Stimulated activated CD8-positive, alpha-beta memory T cell treated with anti-CD3 and anti-CD28 coated beads, Interleukin-4, amount 100 ng/mL, for 24 hours (primary cell): Measurements from ENCODE around the gene ROR2.

ENCODE experiments used
- DNase-seq: peaks from one replicate; pipeline ENCODE4 v3.0.0-alpha.2; 2020; ENCODE audit warnings: low read depth

Gene ROR2

GRCh38 chr9:91515074-91515687 is 434.8 kb downstream of the ROR2 start:
- peak; percentile 17 for DNase-seq
